Stimulated activated CD8-positive, alpha-beta memory T cell treated with anti-CD3 and anti-CD28 coated beads, Interleukin-15, amount 100 ng/mL, for 1 hour (primary cell): Measurements from ENCODE around the gene CAP1.
"Not testable (repeated sequence)": the region's sequence is repeated elsewhere in the genome, so short reads cannot be mapped to it uniquely, and the experiment has no call there.

ENCODE experiments used
- DNase-seq: peaks from one replicate; pipeline ENCODE4 v3.0.0-alpha.2; 2020; ENCODE audit warnings: low read depth

CAP1 gene

GRCh38 chr1:40059338-40059959, 18.9 kb downstream of the CAP1 start:
- DNase-seq, result no peak

- no peak for DNase-seq
Measured at GRCh38 chr1:40059960-40060750, 19.6 kb downstream of the CAP1 start.

- DNase-seq, result no peak
Measured at GRCh38 chr1:40064797-40065499, 24.4 kb downstream of the CAP1 start.

GRCh38 chr1:40067023-40067422, 26.5 kb downstream of the CAP1 start:
- DNase-seq, result no peak

GRCh38 chr1:40067851-40068250, 27.3 kb downstream of the CAP1 start:
- DNase-seq, result no peak

- no peak for DNase-seq
Measured at GRCh38 chr1:40072142-40072541, 31.6 kb downstream of the CAP1 start.

GRCh38 chr1:40073062-40073461, 32.5 kb downstream of the CAP1 start:
- DNase-seq, result no peak

GRCh38 chr1:40075266-40075665, 34.7 kb downstream of the CAP1 start:
- no peak for DNase-seq

GRCh38 chr1:40076895-40077312, 36.4 kb downstream of the CAP1 start:
- no peak for DNase-seq

- DNase-seq, result peak; percentile 31
Measured at GRCh38 chr1:40078512-40079333, 38.2 kb downstream of the CAP1 start.

GRCh38 chr1:40079774-40080400, 39.4 kb downstream of the CAP1 start:
- DNase-seq, result no peak

- no peak for DNase-seq
Measured at GRCh38 chr1:40081871-40082270, 41.3 kb downstream of the CAP1 start.

- not testable (repeated sequence) for DNase-seq
Measured at GRCh38 chr1:40084750-40085149, 44.2 kb downstream of the CAP1 start.

- no peak for DNase-seq
Measured at GRCh38 chr1:40090652-40091355, 50.3 kb downstream of the CAP1 start.

- DNase-seq, result no peak
Measured at GRCh38 chr1:40092241-40092640, 51.7 kb downstream of the CAP1 start.

- no peak for DNase-seq
Measured at GRCh38 chr1:40092706-40093639, 52.4 kb downstream of the CAP1 start.

GRCh38 chr1:40094466-40095110, 54.1 kb downstream of the CAP1 start:
- no peak for DNase-seq

- no peak for DNase-seq
Measured at GRCh38 chr1:40095806-40096205, 55.3 kb downstream of the CAP1 start.

- no peak for DNase-seq
Measured at GRCh38 chr1:40096646-40096976, 56.1 kb downstream of the CAP1 start.
